Fibroblast of lung (primary cell): Measurements from ENCODE around the gene CNRIP1. TPM values are rescaled to one million over a fixed set of nuclear protein-coding genes. Genes with fewer than 3 reads are reported as not detected.

ENCODE experiments used
- DNase-seq, 2 donors: peaks; one replicate each; pipeline versions ENCODE4 v3.0.0 to v3.0.0-alpha.2; 2010; ENCODE audit warnings: low read depth in 2 of 2
- H2AFZ ChIP-seq: 2 replicates; pipeline ENCODE4 v1.5.1; 2012; ENCODE audit warnings: low read length, control low read depth, inconsistent platforms
- H3K27ac ChIP-seq: 2 replicates; pipeline ENCODE4 v1.5.1; 2011; ENCODE audit warnings: low read length, control low read depth; ENCODE audit not compliant: insufficient read depth
- H3K27me3 ChIP-seq: 2 replicates; pipeline ENCODE4 v1.5.1; 2011; ENCODE audit warnings: mild to moderate bottlenecking, low read length; ENCODE audit not compliant: control insufficient read depth, insufficient read depth
- H3K36me3 ChIP-seq: 2 replicates; pipeline ENCODE4 v1.5.1; 2011; ENCODE audit warnings: low read length; ENCODE audit not compliant: control insufficient read depth, insufficient read depth
- H3K4me1 ChIP-seq: 2 replicates; pipeline ENCODE4 v1.5.1; 2011; ENCODE audit warnings: low read length; ENCODE audit not compliant: control insufficient read depth, insufficient read depth; ENCODE audit errors: extremely low read depth
- H3K4me2 ChIP-seq: 2 replicates; pipeline ENCODE4 v1.5.1; 2011; ENCODE audit warnings: low read length, control low read depth; ENCODE audit not compliant: insufficient read depth; ENCODE audit errors: extremely low read depth
- H3K4me3 ChIP-seq, 4 experiments: fragments of 200-600 bp in 1 of 4; sonication (generic) in 1 of 4; replicated peaks in 1 of 4; 2 replicates each; pipeline ENCODE4 v1.5.1; 2011 to 2016; ENCODE audit warnings: low read length in 4 of 4, low read depth in 3 of 4, mild to moderate bottlenecking in 3 of 4, control low read depth in 2 of 4, inconsistent platforms in 1 of 4, mixed read lengths in 1 of 4; ENCODE audit not compliant: insufficient read depth in 1 of 4; ENCODE audit errors: control extremely low read depth in 1 of 4
- H3K79me2 ChIP-seq: 2 replicates; pipeline ENCODE4 v1.5.1; 2012; ENCODE audit warnings: mild to moderate bottlenecking, low read length, inconsistent platforms; ENCODE audit not compliant: control insufficient read depth, insufficient read depth
- H3K9ac ChIP-seq: 2 replicates; pipeline ENCODE4 v1.5.1; 2011; ENCODE audit warnings: mild to moderate bottlenecking, low read length, control low read depth; ENCODE audit not compliant: insufficient read depth
- H3K9me3 ChIP-seq: 2 replicates; pipeline ENCODE4 v1.5.1; 2012; ENCODE audit warnings: low read depth, low read length; ENCODE audit not compliant: control insufficient read depth, insufficient read depth
- H4K20me1 ChIP-seq: 2 replicates; pipeline ENCODE4 v1.5.1; 2011; ENCODE audit warnings: low read length; ENCODE audit not compliant: control insufficient read depth, insufficient read depth; ENCODE audit errors: extremely low read depth
- CTCF ChIP-seq, 2 donors: IDR thresholded peaks in 1 of 2; conservative IDR thresholded peaks in 1 of 2; 1 replicate in 1 of 2; 2 replicates in 1 of 2; pipeline ENCODE4 v1.5.1; 2011 to 2012; ENCODE audit warnings: low read length in 2 of 2, control low read depth in 1 of 2, inconsistent platforms in 1 of 2, low read depth in 1 of 2, mild to moderate bottlenecking in 1 of 2
- EZH2 ChIP-seq: IDR thresholded peaks from 2 replicates; pipeline ENCODE4 v1.5.1; 2012; ENCODE audit warnings: low read length, control low read depth, mild to moderate bottlenecking; ENCODE audit errors: missing control alignments
- polyA plus RNA-seq, 2 donors: library from polyadenylated mRNA; depleted of rRNA in 1 of 2; stranded (reverse) in 1 of 2; unstranded in 1 of 2; fragments of >200 nt; gene quantifications; 2 replicates each; pipeline ENCODE4 v1.2.1, GENCODE V29; 2011 to 2012; ENCODE audit warnings: missing spikeins in 1 of 2
- total RNA-seq: library from RNA; depleted of rRNA; stranded (reverse); fragments of >200 nt; gene quantifications from 2 replicates; pipeline ENCODE4 v1.2.1, GENCODE V29; 2014

The CNRIP1 gene
- total and polyA plus RNA-seq, 2 donors (not counting 1 experiment from before 2014, with no cell fraction given) = 34.7 to 47.7 TPM

GRCh38 chr2:68272246-68272994 is 47.3 kb downstream of the CNRIP1 start:
- Histone ChIP-seq H3K9ac (no peak overlapping the region), H2AFZ (no peak overlapping the region), H3K4me3 (no peak overlapping the region), H3K27me3 (no peaks in the 10 kb centered on the region), H3K79me2 (no peaks in the 10 kb centered on the region), H3K36me3 (no peaks in the 10 kb centered on the region), H3K4me1 (no peaks in the 10 kb centered on the region), H4K20me1 (no peaks in the 10 kb centered on the region), H3K4me2 (no peak overlapping the region), H3K27ac (no peak overlapping the region), H3K9me3 (no peaks in the 10 kb centered on the region)
- no peak for DNase-seq
- TF ChIP-seq CTCF (conservative IDR thresholded peaks at IDR 0.05 in 1 of 2, IDR thresholded peaks at IDR 0.05 in 1 of 2; ENCODE audit: low read depth in 1 of 2, low read length in 2 of 2) (no peak), EZH2 (no peak)

GRCh38 chr2:68266655-68267054 is 53.1 kb downstream of the CNRIP1 start:
- TF ChIP-seq CTCF (conservative IDR thresholded peaks at IDR 0.05 in 1 of 2, IDR thresholded peaks at IDR 0.05 in 1 of 2; ENCODE audit: low read depth in 1 of 2, low read length in 2 of 2) = no peak

GRCh38 chr2:68263632-68264031 is 56.1 kb downstream of the CNRIP1 start:
- Histone ChIP-seq H3K4me1 (peaks cover 5% of the 10 kb centered on the region), H3K79me2 (no peaks in the 10 kb centered on the region), H3K27ac (no peak overlapping the region), H4K20me1 (no peaks in the 10 kb centered on the region), H2AFZ (no peak overlapping the region), H3K9me3 (no peaks in the 10 kb centered on the region), H3K4me2 (no peak overlapping the region), H3K36me3 (no peaks in the 10 kb centered on the region), H3K4me3 (no peak overlapping the region), H3K27me3 (no peaks in the 10 kb centered on the region), H3K9ac (no peak overlapping the region)
- TF ChIP-seq EZH2 (no peak), CTCF (conservative IDR thresholded peaks at IDR 0.05 in 1 of 2, IDR thresholded peaks at IDR 0.05 in 1 of 2; ENCODE audit: low read depth in 1 of 2, low read length in 2 of 2) (no peak)
- no peak for DNase-seq

More at GRCh38 chr2:68266655-68267054, 53.1 kb downstream of the CNRIP1 start:
- no peak overlapping the region for H3K27ac ChIP-seq
- no peaks in the 10 kb centered on the region for H3K36me3 ChIP-seq
- DNase-seq = no peak
- H3K9me3 ChIP-seq = no peaks in the 10 kb centered on the region
- H3K27me3 ChIP-seq = no peaks in the 10 kb centered on the region
- no peak overlapping the region for H3K9ac ChIP-seq
- H3K79me2 ChIP-seq = no peaks in the 10 kb centered on the region
- H3K4me1 ChIP-seq = no peaks in the 10 kb centered on the region
- no peak overlapping the region for H3K4me3 ChIP-seq
- no peak overlapping the region for H3K4me2 ChIP-seq
- no peaks in the 10 kb centered on the region for H4K20me1 ChIP-seq
- no peak overlapping the region for H2AFZ ChIP-seq
